ENCODE data around the gene SLC24A5.

Gene SLC24A5

DNA sequence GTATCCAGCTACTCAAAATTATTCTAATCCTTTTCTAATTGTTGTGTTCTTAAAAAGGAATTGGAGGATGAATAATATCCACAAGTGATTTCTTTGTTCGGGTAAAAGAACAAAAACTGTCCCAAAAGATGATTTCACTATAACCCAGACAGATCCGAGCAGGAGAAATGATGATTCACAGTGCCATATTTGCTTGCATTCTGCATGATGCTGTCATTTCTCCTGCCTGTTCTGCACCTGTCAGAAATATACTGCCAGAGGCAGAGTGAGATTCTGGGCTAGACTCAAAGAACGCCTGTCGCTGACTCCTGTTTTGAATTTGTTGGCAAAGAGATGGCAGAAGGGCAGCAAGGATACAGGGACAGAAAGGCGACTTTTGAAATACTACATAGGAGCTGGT lies 34.7 kb upstream of the SLC24A5 start:
- no peak overlapping the region for H3K27ac ChIP-seq
- no peak for TF ChIP-seq ZFX (IDR thresholded peaks at IDR 0.05)
- TF ChIP-seq, protein P1, sequence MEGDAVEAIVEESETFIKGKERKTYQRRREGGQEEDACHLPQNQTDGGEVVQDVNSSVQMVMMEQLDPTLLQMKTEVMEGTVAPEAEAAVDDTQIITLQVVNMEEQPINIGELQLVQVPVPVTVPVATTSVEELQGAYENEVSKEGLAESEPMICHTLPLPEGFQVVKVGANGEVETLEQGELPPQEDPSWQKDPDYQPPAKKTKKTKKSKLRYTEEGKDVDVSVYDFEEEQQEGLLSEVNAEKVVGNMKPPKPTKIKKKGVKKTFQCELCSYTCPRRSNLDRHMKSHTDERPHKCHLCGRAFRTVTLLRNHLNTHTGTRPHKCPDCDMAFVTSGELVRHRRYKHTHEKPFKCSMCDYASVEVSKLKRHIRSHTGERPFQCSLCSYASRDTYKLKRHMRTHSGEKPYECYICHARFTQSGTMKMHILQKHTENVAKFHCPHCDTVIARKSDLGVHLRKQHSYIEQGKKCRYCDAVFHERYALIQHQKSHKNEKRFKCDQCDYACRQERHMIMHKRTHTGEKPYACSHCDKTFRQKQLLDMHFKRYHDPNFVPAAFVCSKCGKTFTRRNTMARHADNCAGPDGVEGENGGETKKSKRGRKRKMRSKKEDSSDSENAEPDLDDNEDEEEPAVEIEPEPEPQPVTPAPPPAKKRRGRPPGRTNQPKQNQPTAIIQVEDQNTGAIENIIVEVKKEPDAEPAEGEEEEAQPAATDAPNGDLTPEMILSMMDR (conservative IDR thresholded peaks at IDR 0.05), result no peak

DNA sequence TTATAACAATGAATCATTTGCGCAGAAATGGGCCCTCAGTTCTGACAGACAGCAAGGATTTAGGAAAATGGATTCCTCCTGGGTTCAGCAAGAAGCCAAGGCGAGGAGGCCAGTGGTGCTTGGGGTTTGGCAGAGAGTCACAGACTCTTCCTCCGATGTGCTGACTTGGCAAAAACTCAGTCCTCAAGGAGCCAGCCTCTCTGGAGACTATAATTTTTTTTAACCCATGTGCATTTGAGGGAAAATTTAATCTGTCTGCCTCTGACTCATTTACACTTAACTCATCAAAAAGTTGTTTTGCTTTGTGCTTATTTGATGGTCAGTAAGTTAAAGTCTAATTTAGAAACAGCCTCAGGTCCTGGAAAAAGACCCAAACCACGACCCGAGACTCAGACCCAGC lies 34.2 kb upstream of the SLC24A5 start:
- TF ChIP-seq, protein P1 (conservative IDR thresholded peaks at IDR 0.05), result no peak
- TF ChIP-seq ZFX (IDR thresholded peaks at IDR 0.05), result no peak
- H3K27ac ChIP-seq, result no peak overlapping the region

DNA sequence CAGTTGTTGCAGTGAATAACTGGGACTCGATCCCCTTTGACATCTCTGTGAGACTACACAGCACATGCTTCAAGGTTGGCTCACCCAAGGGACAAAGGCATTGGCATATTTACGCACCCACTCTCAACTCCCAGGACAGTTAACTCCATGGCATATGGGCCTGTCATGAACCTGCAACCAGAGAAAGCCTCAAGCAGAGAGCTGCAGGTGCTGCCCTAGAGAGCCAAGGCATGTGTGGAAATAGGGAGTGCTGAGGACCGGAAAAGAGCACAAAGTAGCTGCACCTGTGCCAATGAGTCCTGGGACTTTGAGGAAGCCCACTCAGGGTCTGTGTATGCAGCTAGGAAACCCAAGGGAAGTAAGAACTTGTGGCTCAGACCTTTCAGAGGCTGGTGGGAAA lies 32.9 kb upstream of the SLC24A5 start:
- no peak for TF ChIP-seq ZFX (IDR thresholded peaks at IDR 0.05)
- TF ChIP-seq, protein P1 (conservative IDR thresholded peaks at IDR 0.05), result no peak

DNA sequence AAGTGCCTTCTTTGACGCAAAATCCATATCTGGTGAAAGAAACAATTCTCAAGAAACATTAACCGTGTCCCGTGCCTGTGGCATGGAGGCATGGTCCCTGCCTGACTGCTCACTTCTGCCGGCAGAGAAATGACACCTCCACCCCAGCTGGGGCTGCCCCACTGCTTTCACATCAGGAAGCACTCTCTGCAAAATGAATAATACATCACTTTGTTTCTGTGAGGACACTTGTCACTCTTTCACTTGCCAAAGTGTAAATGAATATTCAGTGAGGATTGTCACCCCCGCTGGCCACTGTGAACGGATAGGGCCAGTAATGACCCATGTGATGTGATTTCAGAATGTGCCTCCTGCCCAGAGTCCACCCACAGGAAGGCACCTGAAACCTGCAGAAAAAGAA lies 31.1 kb upstream of the SLC24A5 start:
- TF ChIP-seq, protein P1 (conservative IDR thresholded peaks at IDR 0.05), result no peak
- TF ChIP-seq ZFX (IDR thresholded peaks at IDR 0.05), result no peak

More for the DNA sequence above, 32.9 kb upstream of the SLC24A5 start:
- no peak overlapping the region for H3K27ac ChIP-seq

DNA sequence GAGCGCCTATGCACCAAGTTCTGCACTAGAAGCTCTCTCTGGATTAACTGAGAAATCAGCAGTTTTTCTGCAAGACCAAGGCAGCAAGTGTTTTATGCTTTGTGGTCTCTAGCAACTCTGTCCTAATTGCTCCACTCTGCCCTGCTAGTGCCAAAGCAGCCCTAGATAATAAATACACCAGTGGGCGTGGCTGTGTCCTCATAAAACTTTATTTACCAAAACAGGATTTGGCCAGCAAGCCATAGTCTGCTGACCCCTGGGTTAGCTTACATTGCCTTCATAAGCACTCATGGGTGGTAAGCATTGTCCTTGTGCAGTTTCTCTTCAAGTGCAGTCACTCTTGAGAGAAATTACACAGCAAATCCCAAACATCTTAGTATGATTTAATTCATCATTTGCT lies 30.7 kb upstream of the SLC24A5 start:
- TF ChIP-seq ZFX (IDR thresholded peaks at IDR 0.05), result no peak
- TF ChIP-seq, protein P1 (conservative IDR thresholded peaks at IDR 0.05), result no peak
- peak overlapping the region; percentile 27 for H3K27ac ChIP-seq

More for the DNA sequence above, 31.1 kb upstream of the SLC24A5 start:
- H3K27ac ChIP-seq, result peak overlapping the region; percentile 27

DNA sequence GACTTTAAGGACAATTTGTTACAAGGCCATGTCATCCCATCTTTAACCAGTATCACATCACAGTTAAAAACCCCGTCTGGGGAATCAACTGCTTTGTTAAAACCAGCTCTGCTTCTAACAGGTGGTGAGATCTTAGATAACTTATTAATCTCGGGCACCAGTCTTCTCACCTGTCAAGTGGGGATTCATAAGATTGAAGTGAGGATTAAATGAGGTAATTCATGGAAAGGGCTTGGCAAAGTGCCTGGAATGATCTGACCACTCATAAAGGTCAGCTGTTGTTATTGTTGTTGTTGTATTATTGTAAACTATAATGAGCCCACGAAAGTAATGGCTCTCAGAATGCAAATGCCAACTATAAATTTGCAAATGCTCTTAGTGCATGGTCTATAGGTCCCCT lies 30.1 kb upstream of the SLC24A5 start:
- TF ChIP-seq, protein P1 (conservative IDR thresholded peaks at IDR 0.05), result no peak
- no peak for TF ChIP-seq ZFX (IDR thresholded peaks at IDR 0.05)
- H3K27ac ChIP-seq, result no peak overlapping the region

DNA sequence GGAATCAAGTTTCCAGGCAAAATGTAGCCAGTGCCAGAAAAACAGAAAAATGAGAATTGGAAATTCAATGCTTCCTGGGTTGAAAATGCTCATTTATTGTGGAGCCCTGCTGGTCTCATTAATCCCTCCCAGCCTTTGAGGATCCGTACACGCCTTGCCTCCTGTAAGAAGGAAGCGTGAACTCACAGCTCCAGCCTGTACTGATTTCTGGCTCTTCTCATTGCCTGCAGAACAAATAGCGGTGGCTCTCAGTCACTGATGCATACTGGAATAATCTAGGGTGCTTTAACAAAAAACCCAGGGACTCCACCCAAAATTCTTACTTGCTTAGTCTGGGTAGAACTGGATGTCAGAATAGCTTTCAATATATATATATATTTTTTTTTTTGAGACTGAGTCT lies 29.3 kb upstream of the SLC24A5 start:
- TF ChIP-seq, protein P1 (conservative IDR thresholded peaks at IDR 0.05), result no peak
- TF ChIP-seq ZFX (IDR thresholded peaks at IDR 0.05), result no peak

More for the DNA sequence above, 29.3 kb upstream of the SLC24A5 start:
- H3K27ac ChIP-seq, result no peak overlapping the region
